Left ventricle myocardium inferior (tissue), 1 donor: ENCODE measurements around the gene APOA1. TPM values are rescaled to one million over a fixed set of nuclear protein-coding genes. Genes with fewer than 3 reads are reported as not detected.

ENCODE experiments used
- DNase-seq: peaks from one replicate; pipeline ENCODE4 v3.0.0-alpha.2; 2020
- H3K27ac ChIP-seq: fragments of 200-600 bp; replicated peaks from 2 replicates; pipeline ENCODE4 v1.8.0; 2021
- H3K27me3 ChIP-seq: fragments of 200-600 bp; 2 replicates; pipeline ENCODE4 v1.8.0; 2021; ENCODE audit warnings: low read depth
- H3K36me3 ChIP-seq: fragments of 200-600 bp; 2 replicates; pipeline ENCODE4 v1.8.0; 2021
- H3K4me1 ChIP-seq: fragments of 200-600 bp; 2 replicates; pipeline ENCODE4 v1.8.0; 2021
- H3K4me3 ChIP-seq: fragments of 200-600 bp; 2 replicates; pipeline ENCODE4 v1.8.0; 2021; ENCODE audit warnings: mild to moderate bottlenecking, moderate library complexity
- H3K9me3 ChIP-seq: fragments of 200-600 bp; replicated peaks from 2 replicates; pipeline ENCODE4 v1.8.0; 2021
- intact Hi-C: fragments of 100-400 bp; cut with micrococcal nuclease; formaldehyde crosslinking; loops from one replicate; pipeline ENCODE4 v1.11.0; 2022
- total RNA-seq: library from RNA; stranded (reverse); fragmentation: NEBNext Ultra II Directional; extraction: Animal tissue kit (Norgen Biotek cat#: 25700); gene quantifications from one replicate; pipeline ENCODE4 v1.2.1, GENCODE V29; 2021
- TF ChIP-seq, protein P1 (sequence below): fragments of 200-600 bp; IDR thresholded peaks from 2 replicates; pipeline ENCODE4 v1.8.0; 2021; ENCODE audit warnings: antibody characterized with exemption, mild to moderate bottlenecking, borderline replicate concordance
- donor health status: DM: no; HTN: yes; CAD: no; lungs with severe emphysema.

The APOA1 gene
- total RNA-seq, 1 donor from 2014 or later, result 62.6 TPM

DNA sequence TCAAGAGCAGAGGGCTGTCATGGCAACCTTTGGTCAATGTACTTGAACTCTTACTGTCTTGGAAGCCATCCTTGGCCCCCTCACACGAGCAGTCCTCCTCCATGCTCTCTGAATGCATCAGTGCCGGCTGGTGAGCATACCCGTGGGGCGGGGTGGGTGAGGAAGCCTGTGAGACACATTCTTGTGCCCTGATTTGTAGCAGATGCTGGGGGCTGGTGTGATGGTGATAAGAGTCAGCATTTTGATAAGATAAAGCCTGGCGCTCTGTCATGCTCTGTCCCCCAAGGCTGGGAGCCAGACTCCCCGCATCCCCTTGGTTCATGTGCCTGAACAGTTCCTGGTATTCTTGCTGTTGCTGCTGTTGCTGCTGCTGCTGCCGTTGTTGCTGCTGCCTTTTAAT, 20.5 kb upstream of the APOA1 start:
- Histone ChIP-seq H3K4me3 (no peak overlapping the region), H3K36me3 (peaks cover 85% of the 10 kb centered on the region), H3K9me3 (no peaks in the 10 kb centered on the region), H3K27ac (no peak overlapping the region), H3K4me1 (peaks cover 3% of the 10 kb centered on the region), H3K27me3 (no peaks in the 10 kb centered on the region)
- TF ChIP-seq, protein P1, sequence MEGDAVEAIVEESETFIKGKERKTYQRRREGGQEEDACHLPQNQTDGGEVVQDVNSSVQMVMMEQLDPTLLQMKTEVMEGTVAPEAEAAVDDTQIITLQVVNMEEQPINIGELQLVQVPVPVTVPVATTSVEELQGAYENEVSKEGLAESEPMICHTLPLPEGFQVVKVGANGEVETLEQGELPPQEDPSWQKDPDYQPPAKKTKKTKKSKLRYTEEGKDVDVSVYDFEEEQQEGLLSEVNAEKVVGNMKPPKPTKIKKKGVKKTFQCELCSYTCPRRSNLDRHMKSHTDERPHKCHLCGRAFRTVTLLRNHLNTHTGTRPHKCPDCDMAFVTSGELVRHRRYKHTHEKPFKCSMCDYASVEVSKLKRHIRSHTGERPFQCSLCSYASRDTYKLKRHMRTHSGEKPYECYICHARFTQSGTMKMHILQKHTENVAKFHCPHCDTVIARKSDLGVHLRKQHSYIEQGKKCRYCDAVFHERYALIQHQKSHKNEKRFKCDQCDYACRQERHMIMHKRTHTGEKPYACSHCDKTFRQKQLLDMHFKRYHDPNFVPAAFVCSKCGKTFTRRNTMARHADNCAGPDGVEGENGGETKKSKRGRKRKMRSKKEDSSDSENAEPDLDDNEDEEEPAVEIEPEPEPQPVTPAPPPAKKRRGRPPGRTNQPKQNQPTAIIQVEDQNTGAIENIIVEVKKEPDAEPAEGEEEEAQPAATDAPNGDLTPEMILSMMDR, result no peak
- intact Hi-C loops, result no loop called here
- no peak for DNase-seq

DNA sequence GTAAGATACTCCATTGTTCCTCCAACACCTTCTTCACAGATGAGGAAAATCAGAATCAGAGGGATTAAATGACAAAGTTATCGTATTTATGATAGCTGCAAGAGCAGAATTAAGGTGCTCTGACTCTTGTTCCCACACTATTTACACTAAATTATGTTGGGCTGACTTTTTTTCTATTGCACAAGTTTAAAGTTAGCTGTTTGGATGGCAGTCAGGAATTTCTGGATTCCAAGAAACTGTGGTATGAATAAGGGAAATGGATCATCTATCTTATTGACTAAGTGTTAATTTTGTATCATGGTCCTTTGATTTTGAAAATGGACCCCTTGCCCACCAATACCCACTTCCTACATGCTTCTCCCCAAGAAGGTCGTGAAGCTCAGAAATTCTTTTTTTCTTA, 19.9 kb upstream of the APOA1 start:
- no peak for DNase-seq
- intact Hi-C loops, result no loop called here
- H3K9me3 ChIP-seq, result no peaks in the 10 kb centered on the region
- peaks cover 9% of the 10 kb centered on the region for H3K4me1 ChIP-seq
- H3K27ac ChIP-seq, result no peak overlapping the region
- no peaks in the 10 kb centered on the region for H3K27me3 ChIP-seq
- H3K4me3 ChIP-seq, result no peak overlapping the region
- H3K36me3 ChIP-seq, result peaks cover 79% of the 10 kb centered on the region
- TF ChIP-seq, protein P1, result no peak

DNA sequence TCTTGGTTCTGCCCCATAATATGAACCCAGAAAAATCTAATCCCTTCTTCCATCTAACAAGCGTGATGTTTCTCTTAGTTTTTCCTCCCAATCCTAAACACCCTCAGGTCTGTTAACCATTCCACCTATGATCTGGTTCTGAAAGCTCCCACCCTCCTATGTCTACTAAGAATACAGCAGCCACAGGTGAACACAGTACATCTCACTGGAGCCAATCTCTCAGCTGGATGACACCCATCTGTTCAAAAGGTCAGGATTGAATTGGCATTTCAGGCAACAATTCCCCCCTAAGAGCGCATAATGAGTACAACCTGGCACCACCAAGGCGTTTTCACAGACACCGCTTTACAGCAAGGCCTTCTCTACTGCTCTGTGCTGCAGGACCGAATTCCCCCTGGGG, 19.0 kb upstream of the APOA1 start:
- TF ChIP-seq, protein P1, result no peak
- no peaks in the 10 kb centered on the region for H3K9me3 ChIP-seq
- H3K27ac ChIP-seq, result no peak overlapping the region
- peaks cover 70% of the 10 kb centered on the region for H3K36me3 ChIP-seq
- no peaks in the 10 kb centered on the region for H3K27me3 ChIP-seq
- H3K4me1 ChIP-seq, result peaks cover 17% of the 10 kb centered on the region
- intact Hi-C loops, result no loop called here
- DNase-seq, result no peak
- H3K4me3 ChIP-seq, result no peak overlapping the region

DNA sequence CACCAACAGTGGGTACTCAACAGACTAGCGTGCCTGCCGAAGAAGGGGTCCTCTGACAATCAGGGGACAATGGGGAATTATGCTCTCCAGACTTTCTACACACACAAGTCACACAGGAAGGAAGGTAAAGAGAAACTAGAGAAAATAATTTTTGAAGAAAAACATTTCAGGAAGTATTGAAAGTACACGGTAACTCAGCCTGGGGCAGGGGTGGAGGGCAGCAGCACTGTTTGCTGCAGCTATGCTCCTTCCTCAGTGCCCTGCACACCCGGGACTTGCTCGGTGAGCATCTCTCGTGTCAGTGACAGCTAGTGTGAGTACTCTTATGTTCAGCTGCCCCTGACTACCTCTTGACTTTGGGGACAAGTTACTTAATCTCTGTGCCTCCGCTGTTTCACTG, 18.0 kb upstream of the APOA1 start:
- TF ChIP-seq, protein P1, result no peak

DNA sequence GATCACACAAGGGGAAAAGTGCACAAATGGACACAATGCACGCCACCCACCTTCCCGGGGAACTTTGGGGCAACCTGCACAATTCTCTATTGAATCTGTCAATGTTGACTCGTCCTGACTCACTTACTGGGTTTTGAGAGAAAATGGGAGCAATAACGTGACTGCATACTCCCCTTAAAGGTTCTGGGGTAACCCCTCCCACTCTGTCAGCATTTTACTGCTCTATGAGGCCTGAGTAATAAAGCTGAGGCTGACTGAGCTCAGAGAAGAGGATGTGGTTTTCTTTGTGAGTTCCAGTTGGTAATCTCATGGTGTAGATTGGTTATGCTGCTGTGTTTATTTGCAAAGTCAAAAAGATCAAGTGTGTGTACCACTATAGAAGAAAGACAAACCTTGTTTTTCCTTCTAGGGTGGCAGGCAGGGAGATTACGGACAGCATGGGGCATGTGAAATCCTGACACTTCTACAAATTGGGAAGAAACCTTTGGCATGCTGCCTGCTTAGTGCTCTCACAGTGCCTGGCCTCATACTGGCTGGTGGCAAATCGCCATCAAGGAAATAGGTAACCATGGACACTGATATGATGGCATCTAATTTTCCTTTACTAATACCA, 16.1 kb upstream of the APOA1 start:
- intact Hi-C loops, result no loop called here
- H3K4me1 ChIP-seq, result peaks cover 17% of the 10 kb centered on the region
- DNase-seq, result no peak
- H3K9me3 ChIP-seq, result no peaks in the 10 kb centered on the region
- peaks cover 53% of the 10 kb centered on the region for H3K36me3 ChIP-seq
- no peak overlapping the region for H3K4me3 ChIP-seq
- TF ChIP-seq, protein P1, result no peak
- H3K27me3 ChIP-seq, result no peaks in the 10 kb centered on the region
- no peak overlapping the region for H3K27ac ChIP-seq

More for the DNA sequence above, 18.0 kb upstream of the APOA1 start:
- peaks cover 60% of the 10 kb centered on the region for H3K36me3 ChIP-seq
- intact Hi-C loops, result no loop called here
- no peaks in the 10 kb centered on the region for H3K27me3 ChIP-seq
- no peaks in the 10 kb centered on the region for H3K9me3 ChIP-seq
- no peak overlapping the region for H3K4me3 ChIP-seq
- H3K4me1 ChIP-seq, result peaks cover 17% of the 10 kb centered on the region
- no peak overlapping the region for H3K27ac ChIP-seq
- no peak for DNase-seq
